ENCODE results near the gene MAGEF1.
A peak's percentile ranks its signal among the peaks of the same experiment; 100 is the strongest.
"Not testable (repeated sequence)": the region's sequence is repeated elsewhere in the genome, so short reads cannot be mapped to it uniquely, and the experiment has no call there.

The MAGEF1 gene

DNA sequence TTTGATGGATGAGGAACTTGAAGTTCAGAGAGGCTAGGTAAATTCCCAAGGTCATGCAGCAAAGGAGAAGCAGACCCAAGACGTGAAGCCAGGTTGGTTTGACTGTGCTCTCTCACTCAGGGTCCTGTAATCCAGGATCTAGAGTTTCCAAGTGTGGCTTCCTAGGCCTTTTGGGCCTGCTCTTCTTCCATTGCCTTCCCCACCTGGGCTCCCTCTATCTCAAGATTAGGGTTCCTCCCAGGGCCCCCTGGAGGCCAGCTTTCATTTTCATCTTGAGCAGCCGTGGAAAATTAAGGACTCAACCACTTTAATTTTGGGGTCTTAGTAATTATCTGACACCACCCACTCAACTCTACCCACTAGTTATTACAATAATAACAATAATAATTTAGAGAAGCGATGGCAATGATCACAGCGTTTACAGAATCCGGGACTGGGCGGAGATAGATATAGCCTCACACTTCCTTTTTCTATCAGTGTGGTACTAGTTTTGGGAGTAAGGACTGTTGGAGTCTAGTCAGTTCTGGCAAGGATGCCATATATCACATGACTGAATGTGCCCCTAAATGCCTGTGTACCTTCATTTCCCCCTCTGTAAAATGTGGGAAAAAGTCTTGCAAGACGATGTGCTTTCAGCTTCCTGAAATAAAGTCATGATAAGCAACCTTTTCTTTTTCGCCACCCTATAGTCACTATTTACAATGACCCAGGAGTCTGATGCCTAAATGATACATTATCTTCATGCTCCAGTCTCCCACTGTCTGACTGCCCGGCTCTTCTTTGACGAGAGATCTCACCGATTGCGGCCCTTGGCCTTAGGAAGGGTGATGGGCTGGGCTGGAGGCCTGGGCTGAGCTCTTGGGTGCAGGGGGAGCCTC is 30.2 kb upstream of the MAGEF1 start:
- no peak for DNase-seq

DNA sequence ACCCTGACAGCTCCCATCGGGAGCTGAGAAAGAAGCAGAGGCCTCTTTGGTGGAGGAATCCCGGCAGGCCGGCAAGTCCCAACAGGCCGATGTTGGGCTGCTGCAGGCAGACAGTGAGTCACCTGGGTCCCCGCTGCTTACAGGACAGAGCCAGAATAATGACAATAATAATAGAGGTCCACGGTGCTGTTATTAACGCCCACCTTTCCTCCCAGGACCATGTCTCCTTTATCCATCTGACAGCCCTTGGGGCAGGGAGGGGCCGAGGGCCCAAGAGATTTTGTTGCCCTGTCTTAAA is 29.3 kb upstream of the MAGEF1 start:
- DNase-seq, result no peak

DNA sequence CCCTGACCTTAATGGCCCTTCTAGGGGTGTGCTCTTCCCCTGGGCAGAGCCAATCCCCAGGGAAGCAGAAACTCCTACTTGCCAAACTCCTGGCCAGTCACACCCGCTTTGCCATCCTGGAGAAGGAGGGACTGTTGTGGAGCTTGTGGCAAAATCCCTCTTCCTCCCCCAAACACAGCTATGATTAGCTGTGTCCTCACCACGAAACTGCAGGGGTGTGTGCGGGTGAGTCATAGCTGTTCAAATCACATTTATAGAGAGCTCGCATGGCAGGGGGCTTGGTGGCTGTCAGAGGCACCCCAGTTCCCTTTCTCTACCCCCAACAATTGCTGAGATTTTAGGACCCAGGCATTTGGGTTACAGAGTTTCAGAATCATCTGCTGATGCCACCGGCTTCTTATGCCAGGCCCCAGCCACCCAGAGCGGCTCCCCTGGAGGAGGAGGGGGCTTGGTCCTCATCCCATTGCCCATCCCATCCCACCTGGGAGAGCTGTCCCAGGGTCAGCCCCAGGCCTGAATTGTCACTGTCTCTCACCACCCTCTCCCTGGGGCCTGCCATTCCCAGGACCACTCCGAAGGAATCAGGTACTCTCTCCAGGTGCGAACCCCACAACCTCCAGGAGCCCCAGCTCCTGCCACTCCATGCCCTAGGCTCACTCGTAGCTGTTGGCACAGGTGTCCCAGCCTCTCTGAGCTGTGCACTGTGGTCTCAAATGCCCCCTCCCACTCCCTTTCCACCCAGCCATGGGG is 28.8 kb upstream of the MAGEF1 start:
- no peak for DNase-seq

GRCh38 chr3:184739594-184740505 is 28.0 kb upstream of the MAGEF1 start:
- DNase-seq, result no peak

DNA sequence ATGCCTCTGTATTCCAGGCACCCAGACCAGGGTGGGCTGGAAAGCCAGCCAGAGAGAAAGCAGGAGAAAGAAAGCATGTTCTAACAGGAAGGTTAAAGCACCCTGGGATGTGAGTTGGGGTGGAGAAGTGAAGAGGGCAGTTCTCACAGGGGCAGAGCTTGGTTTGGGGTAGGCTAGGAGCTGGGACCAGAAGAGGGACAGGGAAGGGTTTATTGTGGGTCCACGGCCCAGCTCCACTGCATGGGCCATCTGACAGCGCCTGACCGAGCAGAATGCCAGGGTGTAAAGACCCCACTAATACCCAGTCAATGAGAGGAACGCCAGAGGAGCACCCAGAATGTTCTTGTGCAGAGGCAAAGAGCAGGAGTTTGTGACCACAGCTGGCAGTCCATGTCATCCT is 27.1 kb upstream of the MAGEF1 start:
- no peak for DNase-seq

DNA sequence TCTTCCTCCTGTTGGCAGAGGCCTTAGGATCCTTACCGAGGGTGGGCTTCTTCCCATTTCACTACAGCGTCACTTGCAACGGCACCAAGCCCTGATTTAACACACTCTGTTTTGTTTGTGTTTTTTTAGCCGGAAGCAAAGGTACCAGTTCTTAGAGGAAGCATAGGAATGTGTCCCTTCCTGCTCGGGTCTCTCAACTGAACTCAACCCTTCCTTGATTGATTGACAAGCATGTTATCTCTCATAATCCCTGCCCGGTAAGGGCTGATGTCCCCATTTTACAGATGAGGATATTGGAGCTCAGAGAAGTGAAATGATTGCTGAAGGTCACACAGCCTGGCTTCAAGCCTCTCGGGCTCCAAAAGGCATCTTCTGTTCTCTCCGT is 26.6 kb upstream of the MAGEF1 start:
- DNase-seq, result no peak

DNA sequence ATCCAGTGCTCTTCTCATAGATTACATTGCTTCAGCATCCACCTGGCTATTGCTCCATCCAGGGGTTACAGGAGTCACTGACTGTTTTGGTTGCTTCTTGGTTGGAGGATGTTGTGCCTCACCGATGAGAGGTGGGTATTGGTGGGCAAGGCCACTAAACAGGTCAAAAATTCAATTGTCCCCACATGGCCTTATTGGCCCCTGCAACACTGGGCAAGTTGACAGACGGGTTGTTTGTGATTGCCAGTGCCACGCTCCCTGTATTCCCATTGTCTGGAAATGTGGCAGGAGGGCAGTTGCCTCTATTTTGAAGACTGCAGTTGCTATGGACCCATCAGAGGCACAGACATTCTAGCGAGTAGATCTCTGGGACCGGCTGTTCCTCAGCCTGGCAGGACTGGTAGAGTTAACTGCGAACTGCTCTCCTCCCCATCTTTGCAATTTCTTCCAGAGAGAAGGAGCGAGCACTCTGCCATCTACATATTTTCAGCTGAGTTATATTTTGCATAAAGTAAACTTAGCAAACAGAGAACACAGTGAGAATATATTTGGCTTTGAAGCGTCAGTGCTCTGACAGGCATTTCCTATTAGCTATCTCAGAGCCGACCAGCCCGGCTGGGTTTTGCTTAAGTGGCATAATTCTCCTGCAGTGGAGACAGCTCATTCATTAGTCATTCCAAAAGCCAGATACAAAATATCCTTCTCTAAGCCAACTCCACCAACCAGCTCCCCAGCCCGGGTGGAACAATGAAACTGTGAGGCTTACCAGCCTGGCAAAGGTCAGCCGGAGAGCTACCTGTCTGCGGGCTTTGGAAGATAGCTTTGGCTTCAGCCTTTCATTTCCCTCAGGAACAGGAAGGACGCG is 26.0 kb upstream of the MAGEF1 start:
- no peak for DNase-seq

DNA sequence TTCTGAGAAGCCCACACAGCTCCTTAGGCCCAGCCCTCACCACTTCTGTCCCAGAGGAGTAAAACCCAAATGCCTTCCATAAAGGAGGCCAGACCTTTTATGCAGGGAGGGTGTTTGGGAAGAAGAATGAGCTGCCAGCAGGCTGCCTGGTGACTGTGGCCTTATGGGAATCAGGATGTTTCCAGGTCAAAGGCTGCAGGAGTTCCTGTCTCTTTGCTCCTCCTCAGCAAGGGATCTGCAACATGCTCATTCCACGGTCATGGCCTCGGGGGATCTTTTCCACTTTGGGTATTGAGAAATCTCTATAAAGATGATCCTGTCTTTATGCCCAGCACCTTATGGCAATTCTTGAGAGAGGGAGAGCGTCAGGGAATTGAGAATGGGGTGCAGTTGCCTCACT is 25.2 kb upstream of the MAGEF1 start:
- no peak for DNase-seq

GRCh38 chr3:184734903-184735701 is 23.2 kb upstream of the MAGEF1 start:
- no peak for DNase-seq

- DNase-seq, result no peak
Observed at GRCh38 chr3:184733971-184734608, 22.2 kb upstream of the MAGEF1 start.

DNA sequence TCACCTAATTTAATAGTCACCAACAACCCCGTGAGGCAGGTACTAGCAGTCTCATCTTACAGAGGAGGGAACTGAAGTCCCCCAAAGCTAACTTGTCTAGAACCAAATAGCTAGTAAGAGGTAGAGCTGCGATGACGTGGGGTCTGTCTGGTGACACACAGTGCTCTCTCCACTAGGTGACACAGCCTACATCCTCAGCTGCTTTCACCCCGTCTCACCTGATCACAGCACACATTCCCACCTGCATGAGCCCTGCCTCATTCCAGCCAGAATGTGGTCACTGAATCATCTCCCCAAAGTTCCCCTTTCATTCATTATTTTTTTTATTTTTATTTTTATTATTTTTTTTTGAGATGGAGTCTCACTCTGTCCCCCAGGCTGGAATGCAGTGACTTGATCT is 21.3 kb upstream of the MAGEF1 start:
- DNase-seq, result no peak

DNA sequence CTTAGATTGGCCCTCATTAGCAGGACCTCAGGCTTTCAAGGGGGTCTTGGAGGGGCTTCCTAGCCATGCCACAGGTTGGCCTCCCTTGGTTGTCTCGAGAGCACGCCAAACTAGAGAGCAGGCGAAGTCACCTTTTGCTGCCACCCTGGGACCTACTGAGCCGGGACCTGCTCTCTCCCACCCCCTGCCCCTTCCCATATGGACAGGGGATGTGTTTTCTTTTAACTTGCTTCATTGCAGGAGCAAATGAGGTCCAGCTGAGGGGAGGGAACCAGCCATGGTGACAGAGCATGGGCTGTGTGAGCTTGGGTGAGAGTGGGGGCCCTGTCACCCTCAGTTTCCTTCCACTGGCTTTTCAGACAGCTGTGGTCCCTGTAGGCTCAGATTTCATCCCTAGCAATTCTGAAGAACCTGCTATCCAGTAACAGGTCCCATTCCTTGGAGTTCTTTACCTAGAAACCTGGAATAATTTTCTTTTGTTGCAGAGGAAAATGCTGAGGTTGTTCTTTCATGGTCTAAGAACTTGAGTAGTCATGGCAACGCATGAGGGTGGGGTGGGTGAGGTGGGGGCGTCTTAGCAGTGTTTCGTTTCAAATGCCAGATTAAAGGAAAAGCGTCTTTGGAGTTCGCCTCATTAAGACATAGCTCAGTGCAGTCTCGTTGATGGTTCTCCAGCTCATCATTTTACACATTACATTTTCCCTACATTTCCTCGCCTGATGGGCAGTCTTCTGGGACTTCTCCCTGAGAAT is 20.1 kb upstream of the MAGEF1 start:
- DNase-seq, result no peak

- no peak for DNase-seq
Observed at GRCh38 chr3:184730924-184731323, 19.1 kb upstream of the MAGEF1 start.

GRCh38 chr3:184729154-184729553 is 17.3 kb upstream of the MAGEF1 start:
- DNase-seq, result not testable (repeated sequence)

- DNase-seq, result no peak
Observed at GRCh38 chr3:184728010-184728527, 16.2 kb upstream of the MAGEF1 start.

DNA sequence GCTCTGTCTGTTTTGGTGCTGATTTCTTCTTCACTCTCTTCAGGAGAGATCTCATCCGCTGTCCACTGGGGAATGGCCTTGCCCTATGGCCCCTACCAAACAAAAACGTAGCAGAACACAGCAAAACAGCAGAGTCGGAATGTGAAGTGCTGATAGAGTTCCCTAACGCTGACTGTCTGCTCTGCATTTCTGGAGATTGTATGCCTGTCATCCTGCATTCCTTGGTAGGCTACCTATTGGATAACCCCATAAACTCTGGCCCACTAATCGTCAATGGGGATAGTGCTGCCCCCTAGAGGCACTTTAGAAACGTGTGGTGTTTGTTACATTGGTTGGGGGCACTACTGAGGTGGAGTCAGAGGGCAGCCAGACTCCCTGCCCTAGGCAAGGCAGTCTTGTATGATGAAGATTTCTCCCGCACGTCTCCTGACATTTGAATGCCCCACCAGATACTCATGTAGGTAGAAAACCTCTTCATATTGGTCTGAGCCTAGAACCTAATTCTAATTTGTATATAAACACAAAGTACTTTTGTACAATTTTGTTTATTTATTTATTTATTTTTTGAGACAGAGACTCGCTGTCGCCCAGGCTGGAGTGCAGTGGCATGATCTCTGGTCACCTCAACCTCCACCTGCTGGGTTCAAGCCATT is 15.6 kb upstream of the MAGEF1 start:
- DNase-seq, result peak; percentile 20 to 61

DNA sequence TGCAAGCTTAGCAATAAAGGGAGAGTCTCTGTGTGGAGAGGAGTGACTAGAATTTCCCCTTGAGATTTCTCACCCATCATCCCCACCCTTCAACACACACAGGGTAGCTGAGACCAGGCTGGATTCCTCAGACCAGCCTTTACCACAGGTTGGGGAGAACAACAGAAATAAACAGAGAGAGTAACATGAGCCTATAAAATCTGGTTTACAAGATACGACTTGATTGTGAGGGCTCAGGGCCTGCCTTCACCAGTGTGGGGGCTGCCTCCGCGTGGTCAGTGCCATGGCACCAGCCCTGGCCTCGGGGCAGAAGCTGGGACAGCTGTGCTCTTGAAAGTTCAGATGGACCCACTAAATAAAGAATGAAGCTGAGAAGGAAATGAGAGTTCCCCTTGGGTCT is 14.6 kb upstream of the MAGEF1 start:
- DNase-seq, result no peak

DNA sequence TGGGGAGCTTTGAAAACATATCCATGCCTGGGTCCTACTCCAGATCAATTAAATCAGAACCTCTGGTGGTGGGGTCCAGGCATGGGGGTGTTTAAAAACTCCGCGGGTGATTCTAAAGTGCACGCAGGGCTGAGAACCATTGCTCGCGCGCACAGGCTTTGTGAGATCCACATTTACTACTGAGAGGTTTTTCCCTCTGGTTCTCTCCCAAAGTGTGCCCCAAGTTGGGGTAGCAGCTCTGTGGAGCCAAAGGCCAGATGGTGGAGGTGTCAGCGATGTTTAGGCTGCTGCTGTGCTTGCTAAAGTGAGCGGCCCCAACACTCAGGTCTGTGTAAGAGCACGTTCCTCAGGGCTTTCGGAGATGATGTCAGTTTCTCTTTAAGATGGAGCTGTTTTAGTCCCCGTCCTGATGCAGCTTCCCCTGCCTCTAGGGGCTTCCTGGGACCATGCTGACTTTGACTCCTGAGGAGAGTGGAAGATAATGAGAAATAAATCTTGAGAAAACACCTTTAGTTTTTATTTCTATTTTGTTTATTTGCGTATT is 13.4 kb upstream of the MAGEF1 start:
- DNase-seq, result no peak

- no peak for DNase-seq
Observed at GRCh38 chr3:184724699-184725098, 12.8 kb upstream of the MAGEF1 start.

Measured in NCI-H446 (cell line).